ENCODE results near the gene USP16. TPM values are rescaled to one million over a fixed set of nuclear protein-coding genes. Genes with fewer than 3 reads are reported as not detected.
"Not testable (repeated sequence)": the region's sequence is repeated elsewhere in the genome, so short reads cannot be mapped to it uniquely, and the experiment has no call there.

Gene USP16
- total RNA-seq, 1 donor from 2014 or later = 17.2 TPM

- Histone ChIP-seq H3K27ac (ENCODE audit: low read depth, low read length) (peak overlapping the region; percentile 96), H3K9me3 (ENCODE audit: control insufficient read depth in 3 of 3, low read length in 3 of 3) (no peaks in the 10 kb centered on the region), H3K4me3 (ENCODE audit: low read length in 3 of 3) (peak overlapping the region; percentile 95 to 100 (median 99)), H3K4me1 (ENCODE audit: control insufficient read depth in 3 of 3, insufficient read depth in 3 of 3, low read length in 3 of 3) (no peaks in the 10 kb centered on the region), H3K36me3 (ENCODE audit: control insufficient read depth in 3 of 3, insufficient read depth in 3 of 3, low read length in 3 of 3) (peaks cover 2 to 19% (median 5%) of the 10 kb centered on the region in 3 donors), H3K9ac (ENCODE audit: low read depth in 1 of 3, low read length in 3 of 3) (peak overlapping the region; percentile 100), H3K27me3 (ENCODE audit: control insufficient read depth in 3 of 3, insufficient read depth in 3 of 3, low read length in 3 of 3) (no peaks in the 10 kb centered on the region)
Measured at GRCh38 chr21:29002442-29003144, 21.9 kb upstream of the USP16 start.

DNA sequence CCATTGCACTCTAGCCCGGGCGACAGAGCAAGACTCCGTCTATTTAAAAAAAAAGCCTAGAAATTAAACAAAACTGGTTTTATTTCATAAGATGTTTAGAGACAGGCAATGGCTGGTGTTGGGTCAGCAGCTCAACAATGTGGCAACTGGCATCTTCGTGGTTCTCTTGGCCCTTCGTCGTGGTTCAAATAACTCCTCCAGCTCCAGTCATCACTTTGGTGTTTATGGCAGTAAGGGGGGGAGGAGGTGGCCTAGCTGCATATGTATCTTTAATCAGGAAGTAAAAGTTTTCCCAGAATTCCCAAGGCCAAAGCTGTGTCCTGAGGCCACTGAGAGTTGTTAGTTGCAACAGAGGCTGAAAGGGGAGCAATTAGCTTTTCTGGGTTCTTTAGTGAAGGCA, 18.8 kb upstream of the USP16 start:
- H3K9ac ChIP-seq (ENCODE audit: low read depth in 1 of 3, low read length in 3 of 3) = no peak overlapping the region
- H3K4me3 ChIP-seq (ENCODE audit: low read length in 3 of 3) = no peak overlapping the region
- peaks cover 5 to 33% (median 10%) of the 10 kb centered on the region in 3 donors for H3K36me3 ChIP-seq (ENCODE audit: control insufficient read depth in 3 of 3, insufficient read depth in 3 of 3, low read length in 3 of 3)
- no peaks in the 10 kb centered on the region for H3K9me3 ChIP-seq (ENCODE audit: control insufficient read depth in 3 of 3, low read length in 3 of 3)
- H3K27ac ChIP-seq (ENCODE audit: low read depth, low read length) = no peak overlapping the region
- no peaks in the 10 kb centered on the region for H3K27me3 ChIP-seq (ENCODE audit: control insufficient read depth in 3 of 3, insufficient read depth in 3 of 3, low read length in 3 of 3)
- H3K4me1 ChIP-seq (ENCODE audit: control insufficient read depth in 3 of 3, insufficient read depth in 3 of 3, low read length in 3 of 3) = no peaks in the 10 kb centered on the region

DNA sequence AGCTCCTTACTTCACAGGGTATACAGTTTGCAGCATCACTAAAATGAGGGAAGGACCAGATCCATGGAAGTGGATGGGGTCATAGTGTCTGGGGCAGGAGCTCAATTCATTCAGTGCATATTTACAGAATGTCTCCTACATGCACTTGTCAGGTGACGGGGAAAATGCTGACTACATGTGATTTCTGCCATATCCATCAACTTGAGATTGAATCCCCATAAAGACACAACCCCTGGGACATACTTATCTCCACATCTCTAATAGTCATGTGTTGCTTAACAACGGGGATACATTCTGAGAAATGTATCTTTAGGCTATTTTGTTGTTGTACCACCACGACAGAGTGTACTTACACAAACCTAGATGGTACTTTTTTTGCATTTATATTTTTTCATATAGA, 17.3 kb upstream of the USP16 start:
- Histone ChIP-seq H3K9me3 (ENCODE audit: control insufficient read depth in 3 of 3, low read length in 3 of 3) (no peaks in the 10 kb centered on the region), H3K27ac (ENCODE audit: low read depth, low read length) (no peak overlapping the region), H3K4me3 (ENCODE audit: low read length in 3 of 3) (no peak overlapping the region), H3K4me1 (ENCODE audit: control insufficient read depth in 3 of 3, insufficient read depth in 3 of 3, low read length in 3 of 3) (no peaks in the 10 kb centered on the region), H3K27me3 (ENCODE audit: control insufficient read depth in 3 of 3, insufficient read depth in 3 of 3, low read length in 3 of 3) (no peaks in the 10 kb centered on the region), H3K36me3 (ENCODE audit: control insufficient read depth in 3 of 3, insufficient read depth in 3 of 3, low read length in 3 of 3) (peaks cover 5 to 33% (median 10%) of the 10 kb centered on the region in 3 donors), H3K9ac (ENCODE audit: low read depth in 1 of 3, low read length in 3 of 3) (no peak overlapping the region)

GRCh38 chr21:29007810-29008209, 16.7 kb upstream of the USP16 start:
- H3K27ac ChIP-seq (ENCODE audit: low read depth, low read length) = no peak overlapping the region
- no peaks in the 10 kb centered on the region for H3K27me3 ChIP-seq (ENCODE audit: control insufficient read depth in 3 of 3, insufficient read depth in 3 of 3, low read length in 3 of 3)
- H3K9ac ChIP-seq (ENCODE audit: low read depth in 1 of 3, low read length in 3 of 3) = no peak overlapping the region
- no peaks in the 10 kb centered on the region for H3K9me3 ChIP-seq (ENCODE audit: control insufficient read depth in 3 of 3, low read length in 3 of 3)
- peaks cover 5 to 33% (median 10%) of the 10 kb centered on the region in 3 donors for H3K36me3 ChIP-seq (ENCODE audit: control insufficient read depth in 3 of 3, insufficient read depth in 3 of 3, low read length in 3 of 3)
- no peak overlapping the region for H3K4me3 ChIP-seq (ENCODE audit: low read length in 3 of 3)
- H3K4me1 ChIP-seq (ENCODE audit: control insufficient read depth in 3 of 3, insufficient read depth in 3 of 3, low read length in 3 of 3) = no peaks in the 10 kb centered on the region

DNA sequence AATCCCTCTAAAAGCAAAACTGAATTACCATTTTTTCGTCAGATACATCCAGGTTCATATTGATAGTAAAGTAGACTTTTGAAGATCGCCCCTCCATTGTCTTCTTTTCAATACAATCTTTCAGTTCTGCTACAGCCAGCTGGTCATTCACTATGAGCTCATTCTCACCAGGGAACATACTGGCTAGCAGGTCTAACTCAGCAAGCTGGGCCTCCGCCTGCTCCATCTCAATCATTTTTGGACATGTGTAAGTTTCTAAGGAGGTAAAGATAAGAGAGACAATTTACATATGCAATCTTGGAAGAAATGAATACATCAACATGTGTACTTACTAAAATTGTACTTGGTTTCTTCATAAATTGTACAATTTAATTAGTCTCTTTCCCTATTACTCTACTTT, 16.1 kb upstream of the USP16 start:
- H3K9me3 ChIP-seq (ENCODE audit: control insufficient read depth in 3 of 3, low read length in 3 of 3) = no peaks in the 10 kb centered on the region
- H3K9ac ChIP-seq (ENCODE audit: low read depth in 1 of 3, low read length in 3 of 3) = no peak overlapping the region
- no peaks in the 10 kb centered on the region for H3K27me3 ChIP-seq (ENCODE audit: control insufficient read depth in 3 of 3, insufficient read depth in 3 of 3, low read length in 3 of 3)
- H3K36me3 ChIP-seq (ENCODE audit: control insufficient read depth in 3 of 3, insufficient read depth in 3 of 3, low read length in 3 of 3) = peaks cover 5 to 33% (median 10%) of the 10 kb centered on the region in 3 donors
- no peak overlapping the region for H3K4me3 ChIP-seq (ENCODE audit: low read length in 3 of 3)
- no peak overlapping the region for H3K27ac ChIP-seq (ENCODE audit: low read depth, low read length)
- H3K4me1 ChIP-seq (ENCODE audit: control insufficient read depth in 3 of 3, insufficient read depth in 3 of 3, low read length in 3 of 3) = no peaks in the 10 kb centered on the region

GRCh38 chr21:29011236-29011635, 13.2 kb upstream of the USP16 start:
- not testable (repeated sequence) for H3K4me3 ChIP-seq (ENCODE audit: low read length in 3 of 3); H3K9ac ChIP-seq (ENCODE audit: low read depth in 1 of 3, low read length in 3 of 3); H3K9me3 ChIP-seq (ENCODE audit: control insufficient read depth in 3 of 3, low read length in 3 of 3); H3K27me3 ChIP-seq (ENCODE audit: control insufficient read depth in 3 of 3, insufficient read depth in 3 of 3, low read length in 3 of 3); H3K4me1 ChIP-seq (ENCODE audit: control insufficient read depth in 3 of 3, insufficient read depth in 3 of 3, low read length in 3 of 3); H3K27ac ChIP-seq (ENCODE audit: low read depth, low read length)
- H3K36me3 ChIP-seq (ENCODE audit: control insufficient read depth in 3 of 3, insufficient read depth in 3 of 3, low read length in 3 of 3) = peaks cover 5 to 30% (median 9%) of the 10 kb centered on the region in 3 donors

DNA sequence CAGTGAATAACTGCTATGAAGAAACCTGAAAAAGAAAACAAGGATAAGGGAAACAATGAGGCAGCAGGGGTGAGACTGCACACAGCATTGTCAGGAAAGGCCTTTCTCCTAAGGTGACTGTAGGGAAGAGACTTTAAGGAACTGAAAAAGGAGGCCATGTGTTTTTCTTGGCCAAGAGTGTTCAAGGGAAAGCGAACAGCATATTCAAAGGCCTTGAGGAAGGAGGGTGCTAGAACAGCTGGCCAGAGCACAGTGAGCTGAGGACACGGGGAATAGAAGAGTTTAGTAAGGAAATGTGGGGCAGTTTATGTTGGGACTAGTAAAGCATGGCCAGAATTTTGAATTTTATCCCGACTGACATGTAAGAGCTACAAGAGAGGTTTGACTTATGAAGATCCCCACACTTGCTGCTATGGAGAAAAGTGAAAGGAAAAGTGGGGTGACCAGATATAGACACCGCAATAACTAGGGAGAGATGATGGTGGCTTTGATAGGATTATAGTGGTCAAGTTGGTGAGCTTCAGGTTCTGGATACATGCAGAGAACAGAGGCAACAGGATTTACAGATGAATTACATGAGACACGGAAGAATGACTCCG, 6.7 kb upstream of the USP16 start:
- Histone ChIP-seq H3K27me3 (ENCODE audit: control insufficient read depth in 3 of 3, insufficient read depth in 3 of 3, low read length in 3 of 3) (no peaks in the 10 kb centered on the region), H3K27ac (ENCODE audit: low read depth, low read length) (no peak overlapping the region), H3K4me1 (ENCODE audit: control insufficient read depth in 3 of 3, insufficient read depth in 3 of 3, low read length in 3 of 3) (peaks cover 10 to 13% (median 11%) of the 10 kb centered on the region in 3 donors), H3K4me3 (ENCODE audit: low read length in 3 of 3) (peak overlapping the region; percentile 88 to 96 (median 96)), H3K36me3 (ENCODE audit: control insufficient read depth in 3 of 3, insufficient read depth in 3 of 3, low read length in 3 of 3) (peaks cover 0 to 3% (median 0%) of the 10 kb centered on the region in 3 donors), H3K9ac (ENCODE audit: low read depth in 1 of 3, low read length in 3 of 3) (peak overlapping the region in 2 of 3 donors; percentile 84 to 94), H3K9me3 (ENCODE audit: control insufficient read depth in 3 of 3, low read length in 3 of 3) (no peaks in the 10 kb centered on the region)

GRCh38 chr21:29018540-29018939, 5.9 kb upstream of the USP16 start:
- peak overlapping the region; percentile 84 to 94 (median 94) for H3K9ac ChIP-seq (ENCODE audit: low read depth in 1 of 3, low read length in 3 of 3)

DNA sequence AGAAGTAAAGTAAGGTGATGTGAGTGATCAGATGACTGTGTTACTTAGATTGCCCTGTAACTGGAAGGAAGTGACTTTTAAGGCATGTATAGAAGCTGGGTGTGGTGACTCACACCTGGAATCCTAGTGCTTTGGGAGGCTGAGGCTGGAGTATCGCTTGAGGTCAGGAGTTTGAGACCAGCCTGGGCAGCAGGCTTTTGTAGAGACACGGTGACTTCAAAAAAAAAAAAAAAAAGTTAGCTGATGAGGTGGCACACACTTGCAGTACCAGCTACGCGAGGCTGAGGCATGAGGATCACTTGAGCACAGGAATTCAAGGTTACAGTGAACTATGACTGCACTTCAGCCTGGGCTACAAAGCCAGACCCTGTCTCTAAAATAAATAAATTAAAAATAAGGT, 2.3 kb upstream of the USP16 start:
- Histone ChIP-seq H3K9me3 (ENCODE audit: control insufficient read depth in 3 of 3, low read length in 3 of 3) (no peaks in the 10 kb centered on the region), H3K36me3 (ENCODE audit: control insufficient read depth in 3 of 3, insufficient read depth in 3 of 3, low read length in 3 of 3) (no peaks in the 10 kb centered on the region), H3K27me3 (ENCODE audit: control insufficient read depth in 3 of 3, insufficient read depth in 3 of 3, low read length in 3 of 3) (no peaks in the 10 kb centered on the region), H3K27ac (ENCODE audit: low read depth, low read length) (no peak overlapping the region), H3K4me1 (ENCODE audit: control insufficient read depth in 3 of 3, insufficient read depth in 3 of 3, low read length in 3 of 3) (peaks cover 22 to 31% (median 24%) of the 10 kb centered on the region in 3 donors), H3K4me3 (ENCODE audit: low read length in 3 of 3) (no peak overlapping the region), H3K9ac (ENCODE audit: low read depth in 1 of 3, low read length in 3 of 3) (no peak overlapping the region)

More at GRCh38 chr21:29018540-29018939, 5.9 kb upstream of the USP16 start:
- peak overlapping the region; percentile 75 for H3K27ac ChIP-seq (ENCODE audit: low read depth, low read length)
- H3K9me3 ChIP-seq (ENCODE audit: control insufficient read depth in 3 of 3, low read length in 3 of 3) = no peaks in the 10 kb centered on the region
- H3K4me3 ChIP-seq (ENCODE audit: low read length in 3 of 3) = peak overlapping the region; percentile 88 to 96 (median 96)
- H3K4me1 ChIP-seq (ENCODE audit: control insufficient read depth in 3 of 3, insufficient read depth in 3 of 3, low read length in 3 of 3) = peaks cover 10 to 13% (median 11%) of the 10 kb centered on the region in 3 donors
- peaks cover 0 to 3% (median 0%) of the 10 kb centered on the region in 3 donors for H3K36me3 ChIP-seq (ENCODE audit: control insufficient read depth in 3 of 3, insufficient read depth in 3 of 3, low read length in 3 of 3)
- H3K27me3 ChIP-seq (ENCODE audit: control insufficient read depth in 3 of 3, insufficient read depth in 3 of 3, low read length in 3 of 3) = no peaks in the 10 kb centered on the region

DNA sequence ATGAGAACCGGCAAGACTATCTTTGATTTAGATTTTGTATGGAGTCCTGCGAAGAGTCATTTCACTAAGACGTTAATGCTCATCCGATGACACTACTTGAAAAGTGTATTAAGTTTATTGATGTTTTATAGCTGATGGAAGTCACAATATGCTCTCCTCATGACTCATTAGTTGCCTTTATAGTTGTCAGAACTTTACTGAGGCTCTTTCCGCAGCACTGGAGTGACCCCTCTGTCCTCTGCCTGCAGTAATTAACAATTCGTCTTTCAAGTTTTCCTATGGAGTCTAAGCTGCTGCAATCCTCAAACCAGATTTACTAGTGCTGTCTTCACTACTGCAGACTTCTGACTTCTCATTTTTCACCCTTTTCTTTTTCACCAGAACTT, 853 bp downstream of the USP16 start:
- peaks cover 2 to 11% (median 8%) of the 10 kb centered on the region in 3 donors for H3K36me3 ChIP-seq (ENCODE audit: control insufficient read depth in 3 of 3, insufficient read depth in 3 of 3, low read length in 3 of 3)
- H3K27ac ChIP-seq (ENCODE audit: low read depth, low read length) = peak overlapping the region; percentile 99
- H3K9me3 ChIP-seq (ENCODE audit: control insufficient read depth in 3 of 3, low read length in 3 of 3) = no peaks in the 10 kb centered on the region
- H3K9ac ChIP-seq (ENCODE audit: low read depth in 1 of 3, low read length in 3 of 3) = peak overlapping the region; percentile 98 to 100 (median 99)
- H3K4me1 ChIP-seq (ENCODE audit: control insufficient read depth in 3 of 3, insufficient read depth in 3 of 3, low read length in 3 of 3) = peaks cover 9 to 20% (median 14%) of the 10 kb centered on the region in 3 donors
- H3K4me3 ChIP-seq (ENCODE audit: low read length in 3 of 3) = peak overlapping the region; percentile 99 to 100 (median 100)
- no peaks in the 10 kb centered on the region for H3K27me3 ChIP-seq (ENCODE audit: control insufficient read depth in 3 of 3, insufficient read depth in 3 of 3, low read length in 3 of 3)
